Mammary epithelial cell (primary cell): ENCODE measurements around the gene SPAG6.

Experiments
- EZH2 ChIP-seq: IDR thresholded peaks from 2 replicates; pipeline ENCODE4 v1.6.1; 2012; ENCODE audit warnings: low read length, inconsistent platforms, borderline replicate concordance
- TF ChIP-seq, protein P1 (sequence below), 2 donors: IDR thresholded peaks in 1 of 2; conservative IDR thresholded peaks in 1 of 2; 2 replicates each; pipeline ENCODE4 v1.5.1; 2011 to 2012; ENCODE audit warnings: inconsistent platforms in 2 of 2, low read length in 2 of 2, mild to moderate bottlenecking in 2 of 2, control low read depth in 1 of 2, low read depth in 1 of 2; ENCODE audit not compliant: insufficient read depth in 1 of 2; ENCODE audit errors: extremely low read depth in 1 of 2

DNA sequence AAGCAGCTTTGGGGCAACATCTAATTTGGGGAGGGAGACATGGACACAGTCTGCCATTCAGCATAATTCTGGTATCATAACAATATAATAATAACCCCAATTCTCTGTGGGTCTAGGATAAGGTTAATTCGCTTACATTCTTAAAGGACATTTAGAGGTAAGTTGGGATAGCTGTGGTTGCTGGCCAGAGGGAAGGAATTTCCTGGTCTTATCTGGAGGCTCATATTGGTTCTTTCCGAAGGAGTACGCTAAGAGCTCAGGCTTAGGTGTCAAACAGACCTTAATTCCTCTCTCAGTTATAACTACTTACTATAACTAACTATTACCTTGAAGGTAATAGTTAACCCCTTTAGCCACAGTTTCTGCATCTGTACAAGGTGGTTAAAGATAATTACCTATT lies 68.8 kb downstream of the SPAG6 start:
- TF ChIP-seq, protein P1, sequence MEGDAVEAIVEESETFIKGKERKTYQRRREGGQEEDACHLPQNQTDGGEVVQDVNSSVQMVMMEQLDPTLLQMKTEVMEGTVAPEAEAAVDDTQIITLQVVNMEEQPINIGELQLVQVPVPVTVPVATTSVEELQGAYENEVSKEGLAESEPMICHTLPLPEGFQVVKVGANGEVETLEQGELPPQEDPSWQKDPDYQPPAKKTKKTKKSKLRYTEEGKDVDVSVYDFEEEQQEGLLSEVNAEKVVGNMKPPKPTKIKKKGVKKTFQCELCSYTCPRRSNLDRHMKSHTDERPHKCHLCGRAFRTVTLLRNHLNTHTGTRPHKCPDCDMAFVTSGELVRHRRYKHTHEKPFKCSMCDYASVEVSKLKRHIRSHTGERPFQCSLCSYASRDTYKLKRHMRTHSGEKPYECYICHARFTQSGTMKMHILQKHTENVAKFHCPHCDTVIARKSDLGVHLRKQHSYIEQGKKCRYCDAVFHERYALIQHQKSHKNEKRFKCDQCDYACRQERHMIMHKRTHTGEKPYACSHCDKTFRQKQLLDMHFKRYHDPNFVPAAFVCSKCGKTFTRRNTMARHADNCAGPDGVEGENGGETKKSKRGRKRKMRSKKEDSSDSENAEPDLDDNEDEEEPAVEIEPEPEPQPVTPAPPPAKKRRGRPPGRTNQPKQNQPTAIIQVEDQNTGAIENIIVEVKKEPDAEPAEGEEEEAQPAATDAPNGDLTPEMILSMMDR (conservative IDR thresholded peaks at IDR 0.05 in 1 of 2, IDR thresholded peaks at IDR 0.05 in 1 of 2; ENCODE audit: extremely low read depth in 1 of 2, insufficient read depth in 1 of 2, low read depth in 1 of 2, low read length in 2 of 2): no peak
- no peak for TF ChIP-seq EZH2
